Adrenal gland (tissue), 12 donors: ENCODE measurements around the gene BMP8A. TPM values are rescaled to one million over a fixed set of nuclear protein-coding genes. Genes with fewer than 3 reads are reported as not detected.

Experiments
- DNase-seq, 7 donors: peaks; one replicate each; pipeline ENCODE4 v3.0.0-alpha.2; 2019 to 2020
- H3K27ac ChIP-seq, 5 donors: fragments of 200-600 bp; sonication (generic) in 4 of 5; 1 replicate in 3 of 5; 2 replicates in 2 of 5; pipeline versions ENCODE4 v1.5.1 to v1.8.0; 2016 to 2020; ENCODE audit warnings: mild to moderate bottlenecking in 1 of 5
- H3K27me3 ChIP-seq: fragments of 200-600 bp; 2 replicates; pipeline ENCODE4 v1.8.0; 2021
- H3K36me3 ChIP-seq, 2 donors: fragments of 200-600 bp; replicated peaks in 1 of 2; 1 replicate in 1 of 2; 2 replicates in 1 of 2; pipeline versions ENCODE4 v1.5.1 to v1.8.0; 2018 to 2022
- H3K4me1 ChIP-seq, 2 donors: fragments of 200-600 bp; replicated peaks in 1 of 2; 1 replicate in 1 of 2; 2 replicates in 1 of 2; pipeline versions ENCODE4 v1.5.1 to v1.8.0; 2018 to 2021
- H3K4me3 ChIP-seq, 4 donors: fragments of 200-600 bp; sonication (generic) in 3 of 4; one replicate each; pipeline ENCODE4 v1.5.1; 2016 to 2018
- H3K9me3 ChIP-seq, 3 donors: fragments of 200-600 bp; sonication (generic) in 1 of 3; replicated peaks in 1 of 3; 1 replicate in 2 of 3; 2 replicates in 1 of 3; pipeline versions ENCODE4 v1.5.1 to v1.8.0; 2016 to 2021
- CTCF ChIP-seq, 6 experiments: fragments of 450-650 bp in 4 of 6; fragments of 200-600 bp in 2 of 6; sonication (generic) in 1 of 6; IDR thresholded peaks; 1 replicate in 5 of 6; 2 replicates in 1 of 6; pipeline versions ENCODE4 v1.5.1 to v1.8.0; 2016 to 2021; ENCODE audit warnings: antibody characterized with exemption in 6 of 6, mild to moderate bottlenecking in 2 of 6, moderate library complexity in 1 of 6
- POLR2A ChIP-seq, 2 donors: fragments of 450-650 bp; IDR thresholded peaks; one replicate each; pipeline ENCODE4 v1.6.1; 2017; ENCODE audit warnings: antibody characterized with exemption in 2 of 2, mild to moderate bottlenecking in 2 of 2, moderate library complexity in 1 of 2
- WGBS, 4 donors: extraction: QIAGEN DNeasy Blood & Tissue Kit in 2 of 4; methylation state at CpG; one replicate each; pipeline versions ENCODE4 v1.1.5 to v1.1.7; 2013 to 2017; 5-methylcytosine and 5-hydroxymethylcytosine counted together
- intact Hi-C, 2 donors: fragments of 100-400 bp; cut with DNase I; formaldehyde crosslinking; loops; one replicate each; pipeline versions ENCODE4 v1.14.1 to v1.15.0; 2022 to 2023
- polyA plus RNA-seq, 3 donors: library from polyadenylated mRNA; stranded (reverse); fragments of 200-250 nt in 2 of 3; fragments of 350-450 nt in 1 of 3; fragmentation: Illumina TruSeq in 1 of 3; extraction: RNeasy Lipid Tissue Mini Kit (QIAGEN cat#74804) in 1 of 3; gene quantifications; one replicate each; pipeline ENCODE4 v1.2.3, GENCODE V29; 2013 to 2014
- total RNA-seq, 9 donors: library from RNA; depleted of rRNA in 4 of 9; stranded (reverse); fragments of >200 nt in 4 of 9; fragments of 120-200 nt in 1 of 9; fragmentation: NEBNext Ultra II Directional in 1 of 9; extraction: Animal tissue kit (Norgen Biotek cat#: 25700) in 1 of 9; gene quantifications; one replicate each; pipeline versions ENCODE4 v1.1.0 to v1.2.4, GENCODE V29; 2013 to 2023
- donor health status: healthy with polysubstance abuse.
- donor health status: Bipolar disorder and iron deficiency.
- donor health status: DM: yes; HTN: yes; CAD: no.
- donor health status: DM: no; HTN: no; CAD: no.
- donor health status: DM: no; HTN: no; CAD: no.
- donor health status: DM: yes; HTN: yes; CAD: no.

BMP8A gene
- total and polyA plus RNA-seq, 12 donors = 0.09 to 1.7 (median 0.55) TPM; not detected in 1

GRCh38 chr1:39452540-39452939 lies 38.9 kb upstream of the BMP8A start:
- no peaks in the 10 kb centered on the region for H3K9me3 ChIP-seq
- 94 to 97% (median 96%) methylated on average over 5 of the region's 5 CpGs for WGBS, 4 donors
- no peaks in the 10 kb centered on the region for H3K27me3 ChIP-seq
- DNase-seq = no peak
- H3K4me1 ChIP-seq = peaks cover 18 to 20% of the 10 kb centered on the region in 2 donors
- TF ChIP-seq CTCF (IDR thresholded peaks at IDR 0.05) = no peak
- TF ChIP-seq POLR2A (IDR thresholded peaks at IDR 0.05) = no peak
- no peak overlapping the region for H3K27ac ChIP-seq
- no peak overlapping the region for H3K4me3 ChIP-seq
- H3K36me3 ChIP-seq = peaks cover 0 to 92% of the 10 kb centered on the region in 2 donors
- intact Hi-C loops = no loop called here

- H3K36me3 ChIP-seq = peaks cover 0 to 93% of the 10 kb centered on the region in 2 donors
- no peak overlapping the region for H3K4me3 ChIP-seq
- TF ChIP-seq POLR2A (IDR thresholded peaks at IDR 0.05) (no peak), CTCF (IDR thresholded peaks at IDR 0.05) (no peak)
- WGBS, 4 donors = 42 to 54% (median 49%) methylated on average over 8 of the region's 8 CpGs
- DNase-seq = peak; percentile 66 to 94 (median 90)
- H3K4me1 ChIP-seq = peaks cover 18 to 20% of the 10 kb centered on the region in 2 donors
- H3K9me3 ChIP-seq = no peaks in the 10 kb centered on the region
- no peaks in the 10 kb centered on the region for H3K27me3 ChIP-seq
- intact Hi-C loops = no loop called here
- peak overlapping the region in 1 of 5 donors; percentile 57 for H3K27ac ChIP-seq
Observed at GRCh38 chr1:39453603-39454002, 37.8 kb upstream of the BMP8A start.

DNA sequence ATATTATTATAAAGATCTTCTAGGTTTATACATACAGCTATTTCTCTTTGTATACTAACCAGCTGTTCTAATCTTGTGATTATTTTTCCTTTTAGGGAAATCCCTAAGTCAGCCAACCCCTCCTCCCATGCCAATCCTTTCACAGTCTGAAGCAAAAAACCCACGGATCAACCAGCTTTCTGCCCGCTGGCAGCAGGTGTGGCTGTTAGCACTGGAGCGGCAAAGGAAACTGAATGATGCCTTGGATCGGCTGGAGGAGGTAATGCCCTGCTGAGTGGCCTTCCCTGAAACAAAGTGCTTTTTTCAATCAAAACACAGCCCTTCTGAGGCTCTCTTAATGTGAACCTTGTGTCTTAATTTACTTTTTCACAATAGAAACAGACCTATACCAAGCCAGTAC lies 32.4 kb upstream of the BMP8A start:
- no peaks in the 10 kb centered on the region for H3K9me3 ChIP-seq
- WGBS, 4 donors = 90 to 96% (median 92%) methylated on average over 4 of the region's 4 CpGs
- TF ChIP-seq CTCF (IDR thresholded peaks at IDR 0.05) (no peak), POLR2A (IDR thresholded peaks at IDR 0.05) (no peak)
- DNase-seq = no peak
- no peak overlapping the region for H3K27ac ChIP-seq
- no peak overlapping the region for H3K4me3 ChIP-seq
- intact Hi-C loops = no loop called here
- peaks cover 0 to 99% of the 10 kb centered on the region in 2 donors for H3K36me3 ChIP-seq
- no peaks in the 10 kb centered on the region for H3K27me3 ChIP-seq
- no peaks in the 10 kb centered on the region for H3K4me1 ChIP-seq

- Histone ChIP-seq H3K27ac (no peak overlapping the region), H3K4me1 (peaks cover 0 to 5% of the 10 kb centered on the region in 2 donors), H3K27me3 (no peaks in the 10 kb centered on the region), H3K4me3 (no peak overlapping the region), H3K9me3 (no peaks in the 10 kb centered on the region), H3K36me3 (peaks cover 0 to 95% of the 10 kb centered on the region in 2 donors)
- no peak for DNase-seq
- intact Hi-C loops = no loop called here
- TF ChIP-seq POLR2A (IDR thresholded peaks at IDR 0.05) (no peak), CTCF (IDR thresholded peaks at IDR 0.05) (no peak)
- WGBS, 4 donors = 25 to 51% (median 35%) methylated on average over 1 of the region's 1 CpG
Observed at GRCh38 chr1:39462074-39462473, 29.4 kb upstream of the BMP8A start.
